Thyroid gland (tissue), 4 donors: ENCODE results near the gene ARL15. TPM values are rescaled to one million over a fixed set of nuclear protein-coding genes. Genes with fewer than 3 reads are reported as not detected.

Experiments used
- DNase-seq, 2 donors: peaks; one replicate each; pipeline ENCODE4 v3.0.0-alpha.2; 2019
- H3K27ac ChIP-seq, 3 donors: fragments of 200-600 bp; sonication (generic); 1 replicate in 2 of 3; 2 replicates in 1 of 3; pipeline ENCODE4 v1.5.1; 2016 to 2019; ENCODE audit warnings: mild to moderate bottlenecking in 1 of 3, moderate library complexity in 1 of 3
- H3K27me3 ChIP-seq: fragments of 200-600 bp; sonication (generic); one replicate; pipeline ENCODE4 v1.5.1; 2019
- H3K36me3 ChIP-seq, 2 donors: fragments of 200-600 bp; sonication (generic); one replicate each; pipeline ENCODE4 v1.5.1; 2016 to 2019
- H3K4me1 ChIP-seq, 2 donors: fragments of 200-600 bp; sonication (generic); one replicate each; pipeline ENCODE4 v1.5.1; 2017 to 2019
- H3K4me3 ChIP-seq, 3 donors: fragments of 200-600 bp; sonication (generic); replicated peaks in 1 of 3; 1 replicate in 2 of 3; 2 replicates in 1 of 3; pipeline ENCODE4 v1.5.1; 2016; ENCODE audit warnings: mild to moderate bottlenecking in 1 of 3
- H3K9me3 ChIP-seq: fragments of 200-600 bp; sonication (generic); one replicate; pipeline ENCODE4 v1.5.1; 2017
- CTCF ChIP-seq, 6 experiments: fragments of 200-600 bp in 3 of 6; fragments of 450-650 bp in 3 of 6; sonication (generic) in 3 of 6; IDR thresholded peaks; one replicate each; pipeline ENCODE4 v1.5.1; 2016 to 2019; ENCODE audit warnings: antibody characterized with exemption in 6 of 6, mild to moderate bottlenecking in 2 of 6, inconsistent platforms in 1 of 6, moderate library complexity in 1 of 6
- POLR2A ChIP-seq, 2 donors: fragments of 450-650 bp; IDR thresholded peaks; one replicate each; pipeline ENCODE4 v1.6.1; 2017; ENCODE audit warnings: antibody characterized with exemption in 2 of 2, mild to moderate bottlenecking in 2 of 2, moderate library complexity in 1 of 2
- WGBS, 2 donors: methylation state at CpG; one replicate each; pipeline ENCODE4 v1.1.5; 2017; 5-methylcytosine and 5-hydroxymethylcytosine counted together
- intact Hi-C: fragments of 100-400 bp; cut with DNase I; formaldehyde crosslinking; loops from one replicate; pipeline ENCODE4 v1.15.1; 2023
- total RNA-seq, 4 donors: library from RNA; depleted of rRNA; stranded (reverse); fragments of >200 nt; gene quantifications; one replicate each; pipeline ENCODE4 v1.2.3, GENCODE V29; 2016

ARL15 gene
- total RNA-seq, 4 donors from 2014 or later = 23.2 to 39.0 (median 29.5) TPM

DNA sequence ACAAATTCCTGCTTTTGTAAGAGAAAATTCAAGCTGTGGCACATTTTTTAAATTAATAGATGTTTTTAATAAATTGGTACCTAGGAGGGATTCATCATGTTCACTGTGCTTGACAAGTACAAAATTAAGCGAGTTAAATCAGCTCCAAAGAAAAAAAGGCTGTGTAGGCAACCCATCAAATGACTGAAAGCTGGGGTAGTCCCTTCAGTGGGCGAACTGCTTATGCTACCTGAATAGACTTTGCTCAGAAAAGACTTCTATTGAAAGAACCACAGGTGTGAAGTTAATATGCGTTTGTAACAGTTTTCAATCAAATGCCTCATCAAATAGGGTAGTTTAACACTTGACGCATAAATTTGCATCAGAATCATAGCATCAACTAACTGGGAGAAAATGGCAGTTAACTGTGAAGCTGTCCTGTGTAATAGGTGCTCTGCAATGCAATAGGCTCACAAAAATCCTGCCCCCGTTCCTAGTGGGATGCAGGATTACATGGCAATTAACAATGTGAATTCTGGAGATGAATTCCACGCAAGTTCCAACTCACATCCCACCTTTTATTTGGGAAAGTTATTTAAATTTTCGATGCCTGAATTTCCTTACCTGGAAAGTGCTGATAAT is 14.4 kb upstream of the ARL15 start:
- WGBS, 2 donors = 89 to 92% methylated on average over 7 of the region's 7 CpGs
- no peak for TF ChIP-seq POLR2A (IDR thresholded peaks at IDR 0.05)
- no peak for TF ChIP-seq CTCF (IDR thresholded peaks at IDR 0.05)
- H3K27me3 ChIP-seq = no peaks in the 10 kb centered on the region
- no peak overlapping the region for H3K27ac ChIP-seq
- H3K4me3 ChIP-seq = no peak overlapping the region
- DNase-seq = no peak
- H3K4me1 ChIP-seq = no peaks in the 10 kb centered on the region
- intact Hi-C loops = no loop called here
- H3K9me3 ChIP-seq = no peaks in the 10 kb centered on the region
- H3K36me3 ChIP-seq = no peaks in the 10 kb centered on the region

- TF ChIP-seq CTCF (IDR thresholded peaks at IDR 0.05) = no peak
- no peak for TF ChIP-seq POLR2A (IDR thresholded peaks at IDR 0.05)
- 72 to 73% methylated on average over 2 of the region's 2 CpGs for WGBS, 2 donors
- H3K4me1 ChIP-seq = no peaks in the 10 kb centered on the region
- H3K27ac ChIP-seq = no peak overlapping the region
- no peaks in the 10 kb centered on the region for H3K27me3 ChIP-seq
- H3K36me3 ChIP-seq = no peaks in the 10 kb centered on the region
- intact Hi-C loops = no loop called here
- no peak for DNase-seq
- no peak overlapping the region for H3K4me3 ChIP-seq
- no peaks in the 10 kb centered on the region for H3K9me3 ChIP-seq
Measured at GRCh38 chr5:54323495-54323894, 13.1 kb upstream of the ARL15 start.

DNA sequence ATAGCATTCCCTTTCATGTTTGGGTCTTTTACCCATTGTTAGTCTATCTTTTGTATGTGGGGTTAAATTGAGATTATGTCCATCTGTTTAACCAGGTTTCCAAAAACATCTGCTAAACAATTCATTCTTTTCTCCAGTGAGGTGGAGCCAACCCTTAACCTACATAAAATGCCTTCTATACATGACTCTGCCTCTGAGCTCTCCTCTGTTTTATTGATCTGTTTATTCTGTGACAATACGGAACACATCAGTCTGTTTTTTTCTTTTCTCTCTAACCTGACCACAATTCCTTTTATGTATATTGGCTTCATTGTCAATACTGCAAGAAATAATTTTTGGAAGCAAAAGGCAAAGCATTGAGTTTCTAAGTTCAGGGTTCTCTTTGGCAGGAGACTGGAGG is 9.9 kb upstream of the ARL15 start:
- 95 to 100% methylated on average over 1 of the region's 1 CpG for WGBS, 2 donors
- no peak for DNase-seq
- intact Hi-C loops = no loop called here

DNA sequence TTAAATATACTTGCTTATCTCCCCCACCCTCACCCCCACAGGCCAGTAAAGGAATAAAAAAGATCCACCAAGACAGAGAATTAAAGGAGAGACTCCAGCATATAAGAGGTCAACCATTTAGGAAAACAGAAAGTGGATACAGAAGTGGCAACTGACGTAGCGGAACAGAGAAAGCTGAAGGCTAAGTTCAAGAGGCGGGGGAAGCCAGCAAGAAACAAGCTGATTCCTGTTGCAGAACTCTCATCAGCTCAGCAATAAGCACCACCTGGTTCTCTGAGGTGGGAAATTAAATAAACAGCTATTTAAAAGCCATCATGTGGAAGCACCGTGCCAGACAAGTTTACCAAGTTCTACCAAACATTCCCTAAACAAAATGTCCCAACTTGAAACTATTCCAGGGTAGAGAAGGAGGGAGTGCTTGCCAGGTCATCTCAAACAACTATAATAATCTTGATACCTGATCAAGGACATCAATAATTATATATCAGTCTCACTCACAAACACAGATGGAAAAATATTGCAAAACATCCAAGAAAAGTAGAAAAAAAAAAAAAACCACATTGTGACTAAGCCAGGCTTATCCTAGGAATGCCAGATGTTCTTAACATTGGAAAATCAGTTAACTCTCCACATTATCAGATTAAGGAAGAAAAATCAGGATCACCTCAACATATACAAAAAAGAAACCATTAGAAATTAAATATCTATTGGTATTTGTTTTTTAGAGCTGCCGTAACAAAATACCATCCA is 7.3 kb upstream of the ARL15 start:
- TF ChIP-seq CTCF (IDR thresholded peaks at IDR 0.05) (no peak), POLR2A (IDR thresholded peaks at IDR 0.05) (no peak)
- Histone ChIP-seq H3K36me3 (no peaks in the 10 kb centered on the region), H3K27me3 (no peaks in the 10 kb centered on the region), H3K4me1 (peaks cover 0 to 8% of the 10 kb centered on the region in 2 donors), H3K27ac (peak overlapping the region in 2 of 3 donors; percentile 14 to 39), H3K4me3 (no peak overlapping the region), H3K9me3 (no peaks in the 10 kb centered on the region)
- 40 to 45% methylated on average over 5 of the region's 5 CpGs for WGBS, 2 donors
- DNase-seq = peak; percentile 60 to 61
- intact Hi-C loops = no loop called here

More for the DNA sequence above, 9.9 kb upstream of the ARL15 start:
- no peaks in the 10 kb centered on the region for H3K36me3 ChIP-seq
- peaks cover 0 to 8% of the 10 kb centered on the region in 2 donors for H3K4me1 ChIP-seq
- H3K27me3 ChIP-seq = no peaks in the 10 kb centered on the region
- H3K4me3 ChIP-seq = no peak overlapping the region
- TF ChIP-seq POLR2A (IDR thresholded peaks at IDR 0.05) (no peak), CTCF (IDR thresholded peaks at IDR 0.05) (no peak)
- no peak overlapping the region for H3K27ac ChIP-seq
- no peaks in the 10 kb centered on the region for H3K9me3 ChIP-seq
